NB4 (cell line): Measurements from ENCODE around the gene SH3PXD2B.

Experiments used
- POLR2A ChIP-seq: IDR thresholded peaks from 2 replicates; pipeline ENCODE4 v1.6.1; 2011; ENCODE audit warnings: mild to moderate bottlenecking; ENCODE audit not compliant: insufficient read length; ENCODE audit errors: extremely low read depth
- TF ChIP-seq, protein P1 (sequence below): IDR thresholded peaks from 2 replicates; pipeline ENCODE4 v1.6.1; 2011; ENCODE audit warnings: low read depth, low read length

DNA sequence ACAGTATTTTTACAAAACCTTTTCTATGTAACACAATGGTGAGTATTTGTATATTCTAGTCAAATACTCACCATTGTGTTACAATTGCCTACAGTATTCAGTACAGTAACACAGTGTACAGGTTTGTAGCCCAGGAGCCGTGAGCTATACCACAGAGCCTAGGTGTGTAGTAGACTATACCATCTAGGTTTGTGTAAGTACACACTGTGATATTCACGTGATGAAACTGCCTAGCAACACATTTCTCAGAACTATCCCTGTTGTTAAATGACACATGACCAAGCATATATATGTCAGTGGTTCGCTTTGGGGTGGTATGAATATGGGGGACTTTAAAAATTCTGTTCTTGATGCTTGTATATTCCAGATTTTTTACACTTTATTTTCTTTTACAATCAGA is 21.3 kb downstream of the SH3PXD2B start:
- TF ChIP-seq POLR2A, result no peak
- TF ChIP-seq, protein P1, sequence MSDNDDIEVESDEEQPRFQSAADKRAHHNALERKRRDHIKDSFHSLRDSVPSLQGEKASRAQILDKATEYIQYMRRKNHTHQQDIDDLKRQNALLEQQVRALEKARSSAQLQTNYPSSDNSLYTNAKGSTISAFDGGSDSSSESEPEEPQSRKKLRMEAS, result no peak
